ENCODE measurements around the gene PTPRT. TPM values are rescaled to one million over a fixed set of nuclear protein-coding genes. Genes with fewer than 3 reads are reported as not detected.

The PTPRT gene
- total RNA-seq, 1 experiment from 2014 or later: 0.20 TPM

DNA sequence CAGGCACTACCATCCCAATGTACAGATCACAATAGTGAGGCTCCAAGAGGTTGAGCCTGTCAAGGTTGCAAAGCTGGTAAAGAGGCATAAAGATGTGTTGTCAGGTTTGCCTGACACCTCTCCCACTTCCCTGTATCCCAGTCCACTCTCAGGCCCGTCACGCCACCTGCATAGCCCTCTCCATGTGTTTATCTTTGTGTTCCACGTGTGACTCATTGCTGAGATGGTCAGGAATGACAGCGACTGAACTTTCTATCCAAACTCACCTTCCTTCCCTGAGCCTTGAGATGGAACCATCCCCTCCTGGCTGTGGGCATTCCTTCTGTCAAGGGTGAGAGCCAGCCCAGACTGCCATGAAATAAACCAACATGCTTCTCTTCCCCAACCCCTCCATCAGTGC lies 578.3 kb downstream of the PTPRT start:
- Histone ChIP-seq H3K36me3 (ENCODE audit: control insufficient read depth, insufficient read depth, low read length) (no peaks in the 10 kb centered on the region), H3K9me3 (no peaks in the 10 kb centered on the region), H3K27me3 (replicated peaks; ENCODE audit: control insufficient read depth, insufficient read depth, low read length) (no peaks in the 10 kb centered on the region), H3K4me1 (no peaks in the 10 kb centered on the region), H3K4me3 (ENCODE audit: low read depth, low read length) (no peak overlapping the region)
- DNase-seq: no peak
- Mint-ChIP-seq H3K27ac (ENCODE audit: unreplicated experiment) (no peak overlapping the region), H3K27me3 (ENCODE audit: insufficient read depth, unreplicated experiment) (peaks cover 6% of the 10 kb centered on the region), H3K4me3 (ENCODE audit: unreplicated experiment) (no peak overlapping the region), H3K9me3 (ENCODE audit: unreplicated experiment) (peaks cover 11% of the 10 kb centered on the region), H3K36me3 (ENCODE audit: insufficient read depth, unreplicated experiment) (no peaks in the 10 kb centered on the region), H3K4me1 (ENCODE audit: low read depth, unreplicated experiment) (no peaks in the 10 kb centered on the region)
- ChIA-PET POLR2A (no interaction called here), CTCF (no interaction called here)
- no peak for TF ChIP-seq CTCF (IDR thresholded peaks at IDR 0.05; ENCODE audit: insufficient read depth in 1 of 2, low read depth in 1 of 2, low read length in 1 of 2, severe bottlenecking in 1 of 2, unreplicated experiment in 1 of 2)
- BruUV-seq (replicated peaks): no TSS peak
- intact Hi-C loops (cut with micrococcal nuclease; ENCODE audit: unreplicated experiment): no loop called here

DNA sequence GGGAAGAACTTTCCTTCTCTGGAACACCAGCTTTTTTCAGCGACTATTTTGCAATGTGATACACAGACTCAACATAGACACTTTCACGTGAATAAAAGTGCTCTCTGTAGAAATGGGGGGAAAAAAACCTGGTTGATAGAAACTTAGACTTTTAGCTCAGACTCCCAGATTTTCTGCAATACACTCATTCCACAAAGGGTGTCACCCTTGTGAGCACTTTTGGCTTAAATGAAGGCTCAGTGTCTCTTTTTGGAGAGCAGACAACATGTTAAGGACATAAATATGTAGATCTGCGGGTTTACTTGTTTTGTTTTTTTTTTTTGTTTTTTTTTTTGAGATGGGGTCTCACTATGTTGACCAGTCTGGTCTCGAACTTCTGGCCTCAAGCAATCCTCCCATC lies 579.6 kb downstream of the PTPRT start:
- Mint-ChIP-seq H3K4me3 (ENCODE audit: unreplicated experiment) (no peak overlapping the region), H3K27me3 (ENCODE audit: insufficient read depth, unreplicated experiment) (peaks cover 8% of the 10 kb centered on the region), H3K9me3 (ENCODE audit: unreplicated experiment) (peaks cover 11% of the 10 kb centered on the region), H3K27ac (ENCODE audit: unreplicated experiment) (no peak overlapping the region), H3K4me1 (ENCODE audit: low read depth, unreplicated experiment) (no peaks in the 10 kb centered on the region), H3K36me3 (ENCODE audit: insufficient read depth, unreplicated experiment) (no peaks in the 10 kb centered on the region)
- no TSS peak for BruUV-seq (replicated peaks)
- Histone ChIP-seq H3K27me3 (replicated peaks; ENCODE audit: control insufficient read depth, insufficient read depth, low read length) (no peaks in the 10 kb centered on the region), H3K36me3 (ENCODE audit: control insufficient read depth, insufficient read depth, low read length) (no peaks in the 10 kb centered on the region), H3K9me3 (no peaks in the 10 kb centered on the region), H3K4me1 (no peaks in the 10 kb centered on the region), H3K4me3 (ENCODE audit: low read depth, low read length) (no peak overlapping the region)
- TF ChIP-seq CTCF (IDR thresholded peaks at IDR 0.05; ENCODE audit: insufficient read depth in 1 of 2, low read depth in 1 of 2, low read length in 1 of 2, severe bottlenecking in 1 of 2, unreplicated experiment in 1 of 2): peak in 1 of 2 experiments; percentile 1
- CTCF ChIA-PET: interaction anchor here (0.6 to 0.7 kb wide), 3 partner anchors 120 to 577 kb away, joined by 3 to 7 read pairs (median 3); no protein-coding TSS in a partner anchor
- POLR2A ChIA-PET: no interaction called here
- no peak for DNase-seq
- intact Hi-C loops (cut with micrococcal nuclease; ENCODE audit: unreplicated experiment): no loop called here

- no peak overlapping the region for H3K4me3 ChIP-seq (ENCODE audit: low read depth, low read length)
- no peaks in the 10 kb centered on the region for H3K27me3 ChIP-seq (replicated peaks; ENCODE audit: control insufficient read depth, insufficient read depth, low read length)
- no peak for TF ChIP-seq CTCF (IDR thresholded peaks at IDR 0.05; ENCODE audit: insufficient read depth in 1 of 2, low read depth in 1 of 2, low read length in 1 of 2, severe bottlenecking in 1 of 2, unreplicated experiment in 1 of 2)
- Mint-ChIP-seq H3K27me3 (ENCODE audit: insufficient read depth, unreplicated experiment) (peaks cover 8% of the 10 kb centered on the region), H3K4me3 (ENCODE audit: unreplicated experiment) (no peak overlapping the region), H3K36me3 (ENCODE audit: insufficient read depth, unreplicated experiment) (no peaks in the 10 kb centered on the region), H3K4me1 (ENCODE audit: low read depth, unreplicated experiment) (no peaks in the 10 kb centered on the region), H3K9me3 (ENCODE audit: unreplicated experiment) (peaks cover 7% of the 10 kb centered on the region), H3K27ac (ENCODE audit: unreplicated experiment) (no peak overlapping the region)
- no peak for DNase-seq
- intact Hi-C loops (cut with micrococcal nuclease; ENCODE audit: unreplicated experiment): no loop called here
- BruUV-seq (replicated peaks): no TSS peak
- H3K9me3 ChIP-seq: no peaks in the 10 kb centered on the region
- POLR2A ChIA-PET: no interaction called here
- CTCF ChIA-PET: interaction anchor here (0.6 to 0.7 kb wide), 3 partner anchors 121 to 578 kb away, joined by 3 to 7 read pairs (median 3); no protein-coding TSS in a partner anchor
- H3K36me3 ChIP-seq (ENCODE audit: control insufficient read depth, insufficient read depth, low read length): no peaks in the 10 kb centered on the region
- no peaks in the 10 kb centered on the region for H3K4me1 ChIP-seq
These were observed 580.1 kb downstream of the PTPRT start for GRCh38 chr20:42609618-42610017.
